Measurements from ENCODE around the gene HS3ST5.
"Not testable (repeated sequence)": the region's sequence is repeated elsewhere in the genome, so short reads cannot be mapped to it uniquely, and the experiment has no call there.

HS3ST5 gene

GRCh38 chr6:114039841-114040240 is 303.0 kb downstream of the HS3ST5 start:
- no peak for DNase-seq

DNA sequence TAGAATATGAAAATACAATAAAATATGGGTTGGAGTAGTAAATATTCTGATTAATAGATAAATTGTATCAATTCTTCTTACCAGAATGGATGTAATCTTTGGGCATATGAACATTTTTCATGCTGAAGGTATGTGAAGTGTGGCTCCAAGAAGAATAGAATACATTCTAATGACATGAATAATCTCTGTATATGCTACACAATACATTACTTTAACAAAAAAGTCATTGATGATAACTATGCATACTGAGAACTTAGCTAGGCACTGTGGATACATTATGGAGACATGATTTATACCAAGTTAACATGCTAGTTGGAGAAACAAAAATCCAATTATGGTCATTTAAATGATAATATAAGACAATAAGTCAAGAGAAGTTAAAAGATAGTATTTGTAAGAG is 309.2 kb downstream of the HS3ST5 start:
- no peak for DNase-seq

- DNase-seq: no peak
Observed at GRCh38 chr6:114032721-114033120, 310.1 kb downstream of the HS3ST5 start.

DNA sequence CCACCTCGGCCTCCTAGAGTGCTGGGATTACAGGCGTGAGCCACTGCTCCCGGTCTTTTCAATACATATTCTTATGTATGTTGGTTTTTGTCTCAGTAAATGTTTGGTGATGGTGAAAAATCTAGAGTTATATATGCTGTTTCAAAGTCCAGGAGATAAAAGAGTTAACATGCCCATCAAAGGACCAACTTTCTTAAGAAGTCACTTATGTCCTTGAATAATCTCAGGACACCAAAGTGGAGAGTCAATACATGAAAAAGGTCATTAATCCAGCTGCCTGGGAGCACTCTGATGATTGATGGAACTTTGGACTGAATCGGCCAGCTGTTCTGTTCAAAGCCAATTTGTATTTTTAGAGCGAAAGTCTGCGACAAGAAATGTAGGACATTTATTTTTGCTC is 312.1 kb downstream of the HS3ST5 start:
- DNase-seq: no peak

DNA sequence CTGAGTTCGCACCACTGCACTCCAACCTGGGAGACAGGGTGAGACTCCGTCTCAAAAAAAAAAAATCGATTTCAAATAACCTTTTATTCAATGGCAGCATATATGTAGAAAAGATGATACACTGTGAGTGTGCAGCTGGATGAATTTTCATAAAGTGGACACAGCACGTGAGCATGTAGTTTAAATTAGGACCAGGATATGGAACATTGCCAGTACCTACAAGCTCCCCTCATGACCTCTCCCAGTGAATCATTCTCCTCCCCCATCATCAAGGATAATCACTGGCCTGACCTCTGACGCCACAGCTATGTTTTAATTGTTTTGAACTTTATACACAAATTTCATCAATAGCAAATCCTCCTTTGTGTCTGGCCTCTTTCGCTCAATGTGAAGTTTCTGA is 318.1 kb downstream of the HS3ST5 start:
- DNase-seq: no peak

DNA sequence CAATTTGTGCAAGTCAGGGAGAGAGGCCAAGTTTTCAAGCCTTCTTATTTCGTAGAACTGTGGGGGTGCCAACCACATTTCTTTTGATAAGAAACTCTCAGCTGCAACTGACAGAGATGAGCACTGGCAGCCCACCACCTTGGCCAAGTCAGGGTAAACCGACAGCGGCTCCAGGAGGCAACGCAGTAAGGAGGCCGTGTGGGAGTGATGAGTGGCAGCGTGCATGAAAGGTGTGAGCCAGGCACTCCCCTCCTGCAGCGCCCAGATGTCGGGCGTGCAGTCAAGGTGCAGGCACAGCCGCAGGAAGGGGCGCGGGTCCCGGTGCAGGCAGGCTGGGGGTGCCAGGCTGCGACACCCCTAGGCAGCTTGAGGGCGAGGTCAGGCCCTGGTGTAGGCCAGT is 322.6 kb downstream of the HS3ST5 start:
- no peak for DNase-seq

- not testable (repeated sequence) for DNase-seq
Observed at GRCh38 chr6:114017146-114017545, 325.7 kb downstream of the HS3ST5 start.

- DNase-seq: not testable (repeated sequence)
Observed at GRCh38 chr6:114014106-114014505, 328.7 kb downstream of the HS3ST5 start.

- peak; percentile 2 for DNase-seq
Observed at GRCh38 chr6:114011486-114011885, 331.3 kb downstream of the HS3ST5 start.

- DNase-seq: no peak
Observed at GRCh38 chr6:114010540-114010939, 332.3 kb downstream of the HS3ST5 start.

- DNase-seq: no peak
Observed at GRCh38 chr6:114009192-114009591, 333.6 kb downstream of the HS3ST5 start.

DNA sequence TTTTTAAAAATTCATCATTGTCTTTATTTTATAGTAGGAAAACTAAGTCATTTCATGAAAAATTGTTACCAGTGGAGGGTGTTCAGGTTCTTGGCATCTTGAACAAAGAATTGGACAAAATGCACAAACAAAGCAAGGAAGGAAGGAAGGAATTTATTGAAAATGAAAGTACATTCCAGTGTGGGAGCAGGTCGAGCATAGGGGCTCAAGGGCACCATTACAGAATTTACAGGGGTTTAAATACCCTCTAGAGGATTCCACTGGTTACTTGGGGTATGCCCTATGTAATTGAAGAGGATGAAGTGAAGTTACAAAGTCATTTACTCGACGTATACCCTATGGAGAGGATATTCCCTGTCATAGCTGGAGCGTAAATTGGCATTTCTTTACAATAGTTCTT is 334.5 kb downstream of the HS3ST5 start:
- no peak for DNase-seq

DNA sequence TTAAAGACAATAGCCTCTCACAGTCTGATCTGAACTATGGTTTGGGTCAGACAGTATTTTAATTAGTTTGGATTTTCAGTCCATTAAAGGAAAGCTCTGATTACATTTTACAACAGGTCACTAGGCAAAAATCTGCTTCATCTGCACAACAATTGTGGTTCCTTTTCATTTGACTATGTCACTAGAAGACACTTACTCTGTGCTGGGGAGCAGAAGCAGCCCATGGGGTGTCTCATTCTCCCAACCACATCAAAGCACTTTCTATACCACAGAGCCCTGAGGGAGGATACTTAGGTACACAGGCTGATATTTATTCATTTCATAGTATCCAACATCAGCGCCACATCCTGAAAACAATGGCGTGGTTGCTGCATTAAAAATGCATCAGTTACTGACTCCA is 335.3 kb downstream of the HS3ST5 start:
- peak; percentile 35 for DNase-seq

Measured in activated CD4-positive, alpha-beta T cell treated with anti-CD3 and anti-CD28 coated beads, Interleukin-2, Interleukin-6, amounts not matched to agents 100 ng/mL and 50 ng/mL, durations not matched to agents 16 hours and 8 hours (primary cell).